Measurements from ENCODE around the gene PRKCE. TPM values are rescaled to one million over a fixed set of nuclear protein-coding genes. Genes with fewer than 3 reads are reported as not detected.

PRKCE gene
- total and polyA plus RNA-seq, 2 of the 8 experiments (the other 6 are each of a cell fraction or from before 2014, with no cell fraction given) = 0.54 to 2.1 TPM

DNA sequence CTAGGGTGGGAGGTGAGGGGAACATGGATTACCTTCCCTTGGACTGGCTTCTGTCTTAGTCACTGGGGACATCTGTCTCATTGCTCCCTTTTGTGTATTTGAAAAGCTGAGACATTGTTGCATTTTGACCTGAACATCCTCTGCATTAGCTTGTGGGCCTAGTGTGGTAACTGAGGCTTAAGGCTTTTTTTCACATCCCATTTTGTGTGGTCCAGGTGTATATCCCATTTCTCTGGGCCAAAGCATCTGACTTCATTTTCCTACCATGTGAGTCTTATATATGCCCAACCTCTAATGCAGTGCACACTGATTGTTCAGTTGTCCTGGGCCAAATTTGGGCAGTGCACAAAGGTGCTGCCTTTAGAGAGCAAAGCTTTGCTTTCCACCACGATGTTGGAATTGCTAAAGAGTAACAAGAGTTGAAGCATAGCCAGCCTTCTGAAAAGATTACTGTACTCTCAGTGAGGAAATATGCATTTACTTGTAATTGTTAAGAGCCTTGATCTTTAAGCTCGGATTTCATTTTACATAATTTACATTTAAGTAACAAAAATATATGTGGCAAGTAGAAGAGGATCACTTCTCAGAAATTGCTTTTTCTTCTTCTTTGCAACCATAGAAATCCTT is 13.3 kb downstream of the PRKCE start:
- Histone ChIP-seq H3K9ac (replicated peaks in 1 of 4; ENCODE audit: extremely low read depth in 1 of 4, low read depth in 3 of 4, low read length in 3 of 4) (no peak overlapping the region), H3K56ac (replicated peaks; ENCODE audit: insufficient read length, low read depth, low read length) (no peak overlapping the region), H3K27ac (ENCODE audit: low read depth, low read length) (no peak overlapping the region), H2BK15ac (ENCODE audit: low read length) (no peak overlapping the region), H3K23ac (ENCODE audit: insufficient read length) (no peak overlapping the region), H3K14ac (ENCODE audit: insufficient read length) (no peak overlapping the region), H3K9me3 (ENCODE audit: insufficient read depth in 2 of 2, low read depth in 1 of 2, low read length in 1 of 2) (no peaks in the 10 kb centered on the region), H3K4me3 (ENCODE audit: extremely low read depth in 1 of 4, insufficient read depth in 2 of 4, low read depth in 3 of 4, low read length in 4 of 4) (no peak overlapping the region), H3K4me2 (ENCODE audit: insufficient read depth in 1 of 2, low read depth in 2 of 2, low read length in 2 of 2) (no peak overlapping the region), H2BK5ac (ENCODE audit: low read depth, low read length) (no peak overlapping the region), H2AFZ (ENCODE audit: low read length) (no peak overlapping the region), H3K79me2 (ENCODE audit: control insufficient read depth in 1 of 2, insufficient read depth in 2 of 2, low read length in 2 of 2) (no peaks in the 10 kb centered on the region), H4K20me1 (replicated peaks in 1 of 2; ENCODE audit: control insufficient read depth in 1 of 2, insufficient read depth in 2 of 2, low read length in 2 of 2) (no peaks in the 10 kb centered on the region), H4K5ac (ENCODE audit: insufficient read length, low read depth, low read length) (no peak overlapping the region), H4K91ac (replicated peaks; ENCODE audit: insufficient read length, low read length) (no peak overlapping the region), H3K27me3 (replicated peaks in 1 of 4; ENCODE audit: control insufficient read depth in 3 of 4, extremely low read depth in 1 of 4, insufficient read depth in 3 of 4, low read length in 3 of 4) (no peaks in the 10 kb centered on the region; a peak in 1 of 7 replicates), H2BK120ac (replicated peaks; ENCODE audit: low read depth, low read length) (no peak overlapping the region), H3K23me2 (ENCODE audit: low read depth, low read length) (no peaks in the 10 kb centered on the region), H2AK5ac (ENCODE audit: low read depth, low read length) (no peak overlapping the region), H3K4ac (replicated peaks; ENCODE audit: insufficient read length, low read depth, low read length) (no peak overlapping the region), H2BK12ac (ENCODE audit: low read depth, low read length) (no peak overlapping the region), H3K4me1 (replicated peaks in 1 of 4; ENCODE audit: control insufficient read depth in 3 of 4, insufficient read depth in 4 of 4, low read length in 3 of 4) (no peaks in the 10 kb centered on the region), H3K18ac (ENCODE audit: extremely low read depth, low read length) (no peak overlapping the region), H2BK20ac (ENCODE audit: low read length) (no peak overlapping the region), H3K36me3 (ENCODE audit: control insufficient read depth in 2 of 4, insufficient read depth in 4 of 4, low read length in 3 of 4) (no peaks in the 10 kb centered on the region), H3K79me1 (ENCODE audit: low read depth, low read length) (no peaks in the 10 kb centered on the region), H4K8ac (ENCODE audit: extremely low read depth, insufficient read depth, low read length) (no peak overlapping the region)
- WGBS, 2 experiments (ENCODE audit: extremely low coverage in 1 of 2, insufficient coverage in 1 of 2, insufficient read length in 1 of 2, insufficient replicate concordance in 2 of 2, low coverage in 1 of 2, low lambda C conversion rate in 2 of 2, missing lambda C conversion rate in 1 of 2) = 61% methylated on average over 2 of the region's 2 CpGs; no CpG with 5 or more reads in 1 of the 2 experiments
- no peak for FAIRE-seq
- POLR2A ChIA-PET (ENCODE audit: partially characterized antibody) = no interaction called here
- CTCF ChIA-PET (ENCODE audit: partially characterized antibody) = interaction anchor here (1.2 to 2.6 kb wide), 4 partner anchors 10 to 271 kb away, joined by 3 to 6 read pairs (median 4); no protein-coding TSS in a partner anchor
- DNase-seq (ENCODE audit: low read depth in 1 of 2, low spot score in 2 of 2) = no peak
- TF ChIP-seq CEBPB (IDR thresholded peaks at IDR 0.05; ENCODE audit: low read depth, low read length) (no peak), PHF8 (conservative IDR thresholded peaks at IDR 0.05; ENCODE audit: low read depth, low read length) (no peak), TBP (IDR thresholded peaks at IDR 0.05; ENCODE audit: low read depth, low read length) (no peak), SAP30 (IDR thresholded peaks at IDR 0.05; ENCODE audit: insufficient read depth, insufficient replicate concordance, low read length) (no peak), KDM4A (IDR thresholded peaks at IDR 0.05; ENCODE audit: low read depth, low read length, severe bottlenecking) (no peak), HDAC6 (IDR thresholded peaks at IDR 0.05; ENCODE audit: low read depth, low read length) (no peak), JUN (IDR thresholded peaks at IDR 0.05; ENCODE audit: low read depth, low read length) (no peak), BRCA1 (IDR thresholded peaks at IDR 0.05; ENCODE audit: low read depth, low read length) (no peak), CHD2 (IDR thresholded peaks at IDR 0.05; ENCODE audit: low read length) (no peak), SRF (IDR thresholded peaks at IDR 0.05; ENCODE audit: low read depth, low read length) (no peak), ATF3 (IDR thresholded peaks at IDR 0.05; ENCODE audit: insufficient read depth, low read depth, low read length) (no peak)
- TF ChIP-seq, protein P1, sequence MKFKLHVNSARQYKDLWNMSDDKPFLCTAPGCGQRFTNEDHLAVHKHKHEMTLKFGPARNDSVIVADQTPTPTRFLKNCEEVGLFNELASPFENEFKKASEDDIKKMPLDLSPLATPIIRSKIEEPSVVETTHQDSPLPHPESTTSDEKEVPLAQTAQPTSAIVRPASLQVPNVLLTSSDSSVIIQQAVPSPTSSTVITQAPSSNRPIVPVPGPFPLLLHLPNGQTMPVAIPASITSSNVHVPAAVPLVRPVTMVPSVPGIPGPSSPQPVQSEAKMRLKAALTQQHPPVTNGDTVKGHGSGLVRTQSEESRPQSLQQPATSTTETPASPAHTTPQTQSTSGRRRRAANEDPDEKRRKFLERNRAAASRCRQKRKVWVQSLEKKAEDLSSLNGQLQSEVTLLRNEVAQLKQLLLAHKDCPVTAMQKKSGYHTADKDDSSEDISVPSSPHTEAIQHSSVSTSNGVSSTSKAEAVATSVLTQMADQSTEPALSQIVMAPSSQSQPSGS (IDR thresholded peaks at IDR 0.05; ENCODE audit: low read length) = no peak
